ENCODE results near the gene AP2S1. TPM values are rescaled to one million over a fixed set of nuclear protein-coding genes. Genes with fewer than 3 reads are reported as not detected.
A peak's percentile ranks its signal among the peaks of the same experiment; 100 is the strongest.

The AP2S1 gene
- 10 to 100 TPM; 32.2 to 49.1 TPM for total RNA-seq

DNA sequence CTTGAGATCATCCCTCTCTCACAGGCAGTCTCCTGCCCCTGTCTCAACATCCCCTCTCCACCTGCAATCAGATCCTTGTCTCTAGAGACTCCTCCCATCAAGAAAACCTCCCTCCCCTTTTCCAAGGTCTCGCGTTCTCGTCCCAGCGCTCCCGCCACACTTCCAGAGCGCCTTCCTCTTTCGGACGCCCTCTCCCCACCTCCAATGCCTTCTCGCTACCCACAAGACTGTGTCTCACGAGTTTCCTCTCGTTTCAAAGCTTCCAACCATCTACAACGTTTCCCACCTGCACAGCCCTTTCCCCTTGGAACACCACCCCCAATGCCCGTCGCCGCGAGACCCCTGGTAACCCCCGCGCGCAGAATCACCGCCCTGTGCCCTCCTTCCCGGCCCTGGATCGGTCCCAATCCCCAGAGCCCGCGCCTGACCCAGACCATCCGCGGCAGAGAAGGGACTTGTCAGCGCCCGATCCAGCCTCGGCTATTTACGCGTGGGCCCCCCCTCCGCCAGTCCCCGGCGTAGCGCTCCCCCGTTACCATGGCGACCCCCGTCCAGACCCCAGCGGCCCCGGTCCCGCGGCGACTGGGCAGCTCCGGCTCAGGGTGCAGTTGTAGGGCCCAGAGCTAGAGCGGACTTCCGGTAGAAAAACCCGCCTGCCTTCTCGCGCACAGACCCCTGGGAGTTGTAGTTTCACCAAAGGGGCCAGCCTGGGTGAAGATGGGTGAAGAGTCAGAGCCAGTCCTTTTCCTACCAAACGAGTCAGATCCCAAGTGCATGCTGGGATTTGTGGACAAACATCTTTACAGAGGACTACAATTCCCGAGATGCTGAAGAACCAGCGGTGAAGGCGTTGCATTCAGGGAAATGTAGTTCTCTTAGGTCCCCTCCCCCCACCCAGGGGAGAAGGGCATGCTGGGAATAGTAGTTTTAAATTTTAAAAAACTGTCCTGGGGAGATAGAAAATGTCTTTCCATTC, at the start of gene AP2S1:
AP2S1 (minus strand) TSS at position 619 of the 976 bp plus-strand sequence; CDS start at position 539, 80 bp downstream.
- ATAC-seq = peak; percentile 98
- intact Hi-C loops (cut with DNase I) = no loop called here
- H3K27ac ChIP-seq = peak within 1 kb of the TSS; percentile 52 to 89 (median 70)
- TF ChIP-seq, protein P1, sequence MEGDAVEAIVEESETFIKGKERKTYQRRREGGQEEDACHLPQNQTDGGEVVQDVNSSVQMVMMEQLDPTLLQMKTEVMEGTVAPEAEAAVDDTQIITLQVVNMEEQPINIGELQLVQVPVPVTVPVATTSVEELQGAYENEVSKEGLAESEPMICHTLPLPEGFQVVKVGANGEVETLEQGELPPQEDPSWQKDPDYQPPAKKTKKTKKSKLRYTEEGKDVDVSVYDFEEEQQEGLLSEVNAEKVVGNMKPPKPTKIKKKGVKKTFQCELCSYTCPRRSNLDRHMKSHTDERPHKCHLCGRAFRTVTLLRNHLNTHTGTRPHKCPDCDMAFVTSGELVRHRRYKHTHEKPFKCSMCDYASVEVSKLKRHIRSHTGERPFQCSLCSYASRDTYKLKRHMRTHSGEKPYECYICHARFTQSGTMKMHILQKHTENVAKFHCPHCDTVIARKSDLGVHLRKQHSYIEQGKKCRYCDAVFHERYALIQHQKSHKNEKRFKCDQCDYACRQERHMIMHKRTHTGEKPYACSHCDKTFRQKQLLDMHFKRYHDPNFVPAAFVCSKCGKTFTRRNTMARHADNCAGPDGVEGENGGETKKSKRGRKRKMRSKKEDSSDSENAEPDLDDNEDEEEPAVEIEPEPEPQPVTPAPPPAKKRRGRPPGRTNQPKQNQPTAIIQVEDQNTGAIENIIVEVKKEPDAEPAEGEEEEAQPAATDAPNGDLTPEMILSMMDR (IDR thresholded peaks at IDR 0.05) = peak in 1 of 7 experiments; percentile 19
- peak in 2 of 3 donors; percentile 82 to 85 for TF ChIP-seq POLR2A (IDR thresholded peaks at IDR 0.05)
- H3K27me3 ChIP-seq = no peaks in the 10 kb centered on the region
- WGBS, 2 donors = 0% methylated on average over 32 to 51 of the region's 53 CpGs
- no peaks in the 10 kb centered on the region for H3K9me3 ChIP-seq
- peak; percentile 94 to 98 (median 95) for DNase-seq
- peak within 1 kb of the TSS; percentile 67 to 84 for H3K4me3 ChIP-seq
- H3K4me1 ChIP-seq = peaks cover 12% of the 10 kb centered on the region
- H3K36me3 ChIP-seq (replicated peaks in 1 of 2; ENCODE audit: insufficient read depth in 1 of 2, low read depth in 2 of 2) = no peaks in the 10 kb centered on the region

DNA sequence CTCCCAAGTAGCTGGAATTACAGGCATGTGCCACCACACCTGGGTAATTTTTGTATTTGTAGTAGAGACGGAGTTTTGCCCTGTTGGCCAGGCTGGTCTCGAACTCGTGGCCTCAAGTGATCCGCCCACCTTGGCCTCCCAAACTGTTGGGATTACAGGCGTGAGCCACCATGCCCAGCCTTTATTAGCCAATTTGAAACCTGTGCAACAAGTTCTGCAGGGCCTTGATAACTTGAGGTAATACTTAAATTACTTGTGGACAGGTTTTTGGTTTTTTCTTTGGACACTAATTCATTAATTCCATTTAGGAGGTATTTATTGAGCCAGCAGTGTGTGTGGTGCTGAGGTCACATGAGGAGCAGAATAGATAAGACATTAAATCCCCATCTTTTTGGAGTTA, 49.7 kb upstream of the AP2S1 start:
- TF ChIP-seq, protein P1 (IDR thresholded peaks at IDR 0.05) = no peak
- TF ChIP-seq POLR2A (IDR thresholded peaks at IDR 0.05) = no peak
- Histone ChIP-seq H3K4me3 (no peak overlapping the region), H3K9me3 (no peaks in the 10 kb centered on the region), H3K27me3 (no peaks in the 10 kb centered on the region), H3K36me3 (replicated peaks in 1 of 2; ENCODE audit: insufficient read depth in 1 of 2, low read depth in 2 of 2) (no peaks in the 10 kb centered on the region), H3K4me1 (peaks cover 42% of the 10 kb centered on the region), H3K27ac (no peak overlapping the region)
- DNase-seq (no peak), ATAC-seq (no peak)
- intact Hi-C loops (cut with DNase I) = no loop called here
- WGBS, 2 donors = 90 to 97% methylated on average over 4 to 5 of the region's 5 CpGs

DNA sequence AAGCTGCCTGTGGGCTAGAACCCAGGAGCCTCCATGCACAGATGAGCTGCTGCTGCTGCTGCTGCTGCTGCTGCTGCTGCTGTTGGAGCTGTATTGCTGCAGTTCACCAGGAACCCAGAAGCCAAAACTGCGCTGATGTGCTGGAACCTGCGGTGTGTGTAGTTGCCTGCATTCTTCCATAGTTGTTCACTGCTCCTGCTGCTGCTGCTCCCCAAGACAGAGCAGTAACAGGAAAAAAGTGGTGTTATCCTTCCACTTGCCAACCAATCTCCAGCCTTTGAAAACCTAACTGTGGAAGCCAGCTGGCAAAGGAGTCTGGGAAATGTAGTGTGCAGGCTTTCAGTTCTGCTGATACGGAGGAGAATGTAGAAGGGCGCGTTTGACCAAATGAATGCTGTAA, 48.1 kb upstream of the AP2S1 start:
- Histone ChIP-seq H3K9me3 (no peaks in the 10 kb centered on the region), H3K36me3 (replicated peaks in 1 of 2; ENCODE audit: insufficient read depth in 1 of 2, low read depth in 2 of 2) (no peaks in the 10 kb centered on the region), H3K4me1 (peaks cover 39% of the 10 kb centered on the region), H3K27ac (no peak overlapping the region), H3K27me3 (no peaks in the 10 kb centered on the region), H3K4me3 (no peak overlapping the region)
- DNase-seq (peak in 1 of 4 donors; percentile 19), ATAC-seq (no peak)
- TF ChIP-seq, protein P1 (IDR thresholded peaks at IDR 0.05) = no peak
- TF ChIP-seq POLR2A (IDR thresholded peaks at IDR 0.05) = no peak
- intact Hi-C loops (cut with DNase I) = no loop called here
- WGBS, 2 donors = 80 to 85% methylated on average over 3 to 5 of the region's 5 CpGs

DNA sequence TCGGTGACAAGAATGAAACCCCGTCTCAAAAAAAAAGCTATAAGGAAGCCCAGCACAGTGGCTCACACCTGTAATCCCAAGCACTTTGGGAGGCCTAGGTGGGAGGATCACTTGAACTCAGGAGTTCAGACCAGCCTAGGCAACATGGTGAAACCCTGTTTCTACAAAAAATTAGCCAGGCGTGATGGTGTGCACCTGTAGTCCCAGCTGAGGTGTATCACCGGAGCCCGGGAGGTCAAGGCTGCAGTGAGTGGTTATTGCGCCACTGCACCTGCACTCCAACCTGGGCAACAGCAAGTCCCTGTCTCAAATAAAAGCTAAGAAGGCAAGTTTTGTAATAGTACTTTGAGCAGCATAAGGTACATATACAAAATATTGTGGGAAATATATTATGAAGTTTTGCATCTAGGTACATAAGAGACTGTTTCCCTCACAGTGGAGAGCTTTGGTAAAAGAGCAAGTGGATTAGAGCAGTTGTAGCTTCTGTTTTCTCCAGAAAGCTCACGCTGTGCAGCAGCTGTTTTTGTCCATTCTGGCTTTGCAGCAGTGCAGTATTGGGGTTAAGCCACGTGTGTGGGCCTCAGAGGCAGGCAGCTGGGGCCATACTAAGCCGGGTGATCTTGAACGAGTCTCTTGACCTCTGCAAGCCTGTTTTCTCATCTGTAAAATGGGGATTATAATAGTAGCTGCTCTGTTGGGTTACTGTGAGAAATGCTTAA, 45.6 kb upstream of the AP2S1 start:
- peaks cover 15% of the 10 kb centered on the region for H3K4me1 ChIP-seq
- intact Hi-C loops (cut with DNase I) = no loop called here
- no peak overlapping the region for H3K4me3 ChIP-seq
- no peak overlapping the region for H3K27ac ChIP-seq
- DNase-seq = peak in 2 of 4 donors; percentile 13 to 42
- no peaks in the 10 kb centered on the region for H3K36me3 ChIP-seq (replicated peaks in 1 of 2; ENCODE audit: insufficient read depth in 1 of 2, low read depth in 2 of 2)
- TF ChIP-seq POLR2A (IDR thresholded peaks at IDR 0.05) = no peak
- TF ChIP-seq, protein P1 (IDR thresholded peaks at IDR 0.05) = no peak
- H3K27me3 ChIP-seq = no peaks in the 10 kb centered on the region
- 62 to 74% methylated on average over 10 of the region's 10 CpGs for WGBS, 2 donors
- ATAC-seq = no peak
- H3K9me3 ChIP-seq = no peaks in the 10 kb centered on the region

Measured in body of pancreas (tissue), 4 donors.